Stomach smooth muscle (tissue), 2 donors: ENCODE measurements around the gene VGLL1.

Experiments
- H3K27ac ChIP-seq: one replicate; pipeline ENCODE4 v1.7.0; 2013; ENCODE audit warnings: mild to moderate bottlenecking, low read length, inconsistent platforms
- H3K27me3 ChIP-seq, 2 donors: one replicate each; pipeline ENCODE4 v1.7.0; 2013; ENCODE audit warnings: low read length in 2 of 2; ENCODE audit not compliant: insufficient read depth in 2 of 2, control insufficient read depth in 1 of 2
- H3K36me3 ChIP-seq, 2 donors: one replicate each; pipeline ENCODE4 v1.7.0; 2013; ENCODE audit warnings: low read length in 2 of 2; ENCODE audit not compliant: control insufficient read depth in 2 of 2, insufficient read depth in 2 of 2
- H3K4me1 ChIP-seq: one replicate; pipeline ENCODE4 v1.7.0; 2013; ENCODE audit warnings: low read length; ENCODE audit not compliant: control insufficient read depth, insufficient read depth
- H3K4me3 ChIP-seq, 2 donors: one replicate each; pipeline ENCODE4 v1.7.0; 2013; ENCODE audit warnings: low read length in 2 of 2
- H3K9ac ChIP-seq, 2 donors: one replicate each; pipeline ENCODE4 v1.7.0; 2013; ENCODE audit warnings: low read length in 2 of 2, mild to moderate bottlenecking in 1 of 2
- H3K9me3 ChIP-seq, 2 donors: one replicate each; pipeline ENCODE4 v1.7.0; 2013; ENCODE audit warnings: low read length in 2 of 2; ENCODE audit not compliant: control insufficient read depth in 2 of 2
- donor health status: healthy.
- donor health status: Pancreatic carcinoma.

Gene VGLL1

GRCh38 chrX:136587532-136587931, 55.5 kb downstream of the VGLL1 start:
- peaks cover 0 to 10% of the 10 kb centered on the region in 2 donors for H3K27me3 ChIP-seq
- H3K9ac ChIP-seq, result no peak overlapping the region

GRCh38 chrX:136588036-136588435, 56.0 kb downstream of the VGLL1 start:
- Histone ChIP-seq H3K9ac (no peak overlapping the region), H3K36me3 (no peaks in the 10 kb centered on the region), H3K4me3 (no peak overlapping the region), H3K9me3 (no peaks in the 10 kb centered on the region), H3K27ac (no peak overlapping the region), H3K4me1 (no peaks in the 10 kb centered on the region), H3K27me3 (peaks cover 0 to 10% of the 10 kb centered on the region in 2 donors)

More at GRCh38 chrX:136587532-136587931, 55.5 kb downstream of the VGLL1 start:
- H3K9me3 ChIP-seq, result no peaks in the 10 kb centered on the region
- no peaks in the 10 kb centered on the region for H3K4me1 ChIP-seq
- H3K36me3 ChIP-seq, result no peaks in the 10 kb centered on the region
- no peak overlapping the region for H3K4me3 ChIP-seq
- no peak overlapping the region for H3K27ac ChIP-seq

- Histone ChIP-seq H3K9me3 (no peaks in the 10 kb centered on the region), H3K9ac (no peak overlapping the region), H3K4me3 (no peak overlapping the region), H3K4me1 (no peaks in the 10 kb centered on the region), H3K36me3 (no peaks in the 10 kb centered on the region), H3K27me3 (peaks cover 0 to 10% of the 10 kb centered on the region in 2 donors), H3K27ac (no peak overlapping the region)
Measured at GRCh38 chrX:136589966-136590365, 58.0 kb downstream of the VGLL1 start.

- no peak overlapping the region for H3K4me3 ChIP-seq
- no peak overlapping the region for H3K27ac ChIP-seq
- no peaks in the 10 kb centered on the region for H3K36me3 ChIP-seq
- peaks cover 0 to 6% of the 10 kb centered on the region in 2 donors for H3K27me3 ChIP-seq
- no peak overlapping the region for H3K9ac ChIP-seq
- no peaks in the 10 kb centered on the region for H3K4me1 ChIP-seq
- no peaks in the 10 kb centered on the region for H3K9me3 ChIP-seq
Measured at GRCh38 chrX:136597356-136597755, 65.3 kb downstream of the VGLL1 start.

- Histone ChIP-seq H3K9me3 (no peaks in the 10 kb centered on the region), H3K27me3 (peaks cover 0 to 6% of the 10 kb centered on the region in 2 donors)
Measured at GRCh38 chrX:136597954-136598353, 65.9 kb downstream of the VGLL1 start.

GRCh38 chrX:136598631-136599030, 66.6 kb downstream of the VGLL1 start:
- Histone ChIP-seq H3K36me3 (no peaks in the 10 kb centered on the region), H3K4me1 (no peaks in the 10 kb centered on the region), H3K9ac (no peak overlapping the region), H3K9me3 (no peaks in the 10 kb centered on the region), H3K4me3 (no peak overlapping the region), H3K27me3 (peaks cover 0 to 6% of the 10 kb centered on the region in 2 donors), H3K27ac (no peak overlapping the region)

More at GRCh38 chrX:136597954-136598353, 65.9 kb downstream of the VGLL1 start:
- no peak overlapping the region for H3K27ac ChIP-seq
- no peaks in the 10 kb centered on the region for H3K4me1 ChIP-seq
- H3K9ac ChIP-seq, result no peak overlapping the region
- no peak overlapping the region for H3K4me3 ChIP-seq
- H3K36me3 ChIP-seq, result no peaks in the 10 kb centered on the region

GRCh38 chrX:136600059-136600458, 68.0 kb downstream of the VGLL1 start:
- H3K36me3 ChIP-seq, result no peaks in the 10 kb centered on the region
- peaks cover 0 to 6% of the 10 kb centered on the region in 2 donors for H3K27me3 ChIP-seq
- H3K4me1 ChIP-seq, result no peaks in the 10 kb centered on the region
- H3K9me3 ChIP-seq, result no peaks in the 10 kb centered on the region
- no peak overlapping the region for H3K27ac ChIP-seq
- H3K4me3 ChIP-seq, result no peak overlapping the region
- H3K9ac ChIP-seq, result no peak overlapping the region
